ENCODE data around the gene CFDP1. TPM values are rescaled to one million over a fixed set of nuclear protein-coding genes. Genes with fewer than 3 reads are reported as not detected.
A peak's percentile ranks its signal among the peaks of the same experiment; 100 is the strongest.

CFDP1 gene
- total and polyA plus RNA-seq, 2 donors (not counting 1 experiment from before 2014, with no cell fraction given): 6.3 to 42.8 TPM

GRCh38 chr16:75264999-75265910 lies 168.0 kb downstream of the CFDP1 start:
- Histone ChIP-seq H3K4me1 (ENCODE audit: control insufficient read depth in 2 of 2, insufficient read depth in 2 of 2, low read length in 2 of 2) (peaks cover 14 to 18% of the 10 kb centered on the region in 2 donors), H2AFZ (ENCODE audit: insufficient read depth, low read depth, low read length, poor library complexity, severe bottlenecking) (no peak overlapping the region), H3K9me3 (ENCODE audit: control extremely low read depth in 1 of 3, control insufficient read depth in 2 of 3, insufficient read depth in 1 of 3, low read length in 2 of 3) (peaks cover 0 to 22% (median 0%) of the 10 kb centered on the region in 3 donors), H3K27ac (ENCODE audit: low read length in 2 of 2) (no peak overlapping the region), H3K4me3 (ENCODE audit: control extremely low read depth in 1 of 5, extremely low read depth in 1 of 5, insufficient read depth in 1 of 5, low read depth in 2 of 5, low read length in 4 of 5) (peak overlapping the region in 3 of 5 experiments; percentile 38 to 44 (median 43)), H3K36me3 (replicated peaks in 1 of 2; ENCODE audit: control extremely low read depth in 1 of 2, control insufficient read depth in 1 of 2, extremely low read depth in 1 of 2, insufficient read depth in 2 of 2, low read length in 1 of 2) (no peaks in the 10 kb centered on the region), H4K20me1 (ENCODE audit: control insufficient read depth, insufficient read depth, low read length, poor library complexity, severe bottlenecking) (no peaks in the 10 kb centered on the region), H3K9ac (ENCODE audit: low read length) (peak overlapping the region; percentile 39), H3K79me2 (ENCODE audit: control insufficient read depth, insufficient read depth, low read length) (no peaks in the 10 kb centered on the region), H3K27me3 (replicated peaks in 1 of 4; ENCODE audit: control extremely low read depth in 1 of 4, control insufficient read depth in 3 of 4, insufficient read depth in 4 of 4, low read length in 3 of 4) (peaks cover 0 to 62% (median 25%) of the 10 kb centered on the region in 4 experiments), H3K4me2 (replicated peaks; ENCODE audit: low read depth, low read length, poor library complexity, severe bottlenecking) (peak overlapping the region; percentile 79)
- POLR2A ChIA-PET: no interaction called here
- TF ChIP-seq, protein P1, sequence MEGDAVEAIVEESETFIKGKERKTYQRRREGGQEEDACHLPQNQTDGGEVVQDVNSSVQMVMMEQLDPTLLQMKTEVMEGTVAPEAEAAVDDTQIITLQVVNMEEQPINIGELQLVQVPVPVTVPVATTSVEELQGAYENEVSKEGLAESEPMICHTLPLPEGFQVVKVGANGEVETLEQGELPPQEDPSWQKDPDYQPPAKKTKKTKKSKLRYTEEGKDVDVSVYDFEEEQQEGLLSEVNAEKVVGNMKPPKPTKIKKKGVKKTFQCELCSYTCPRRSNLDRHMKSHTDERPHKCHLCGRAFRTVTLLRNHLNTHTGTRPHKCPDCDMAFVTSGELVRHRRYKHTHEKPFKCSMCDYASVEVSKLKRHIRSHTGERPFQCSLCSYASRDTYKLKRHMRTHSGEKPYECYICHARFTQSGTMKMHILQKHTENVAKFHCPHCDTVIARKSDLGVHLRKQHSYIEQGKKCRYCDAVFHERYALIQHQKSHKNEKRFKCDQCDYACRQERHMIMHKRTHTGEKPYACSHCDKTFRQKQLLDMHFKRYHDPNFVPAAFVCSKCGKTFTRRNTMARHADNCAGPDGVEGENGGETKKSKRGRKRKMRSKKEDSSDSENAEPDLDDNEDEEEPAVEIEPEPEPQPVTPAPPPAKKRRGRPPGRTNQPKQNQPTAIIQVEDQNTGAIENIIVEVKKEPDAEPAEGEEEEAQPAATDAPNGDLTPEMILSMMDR (IDR thresholded peaks at IDR 0.05): no peak
- no peak for TF ChIP-seq EZH2 (IDR thresholded peaks at IDR 0.05; ENCODE audit: borderline replicate concordance, insufficient read depth, low read depth, low read length, poor library complexity, severe bottlenecking)
- H3K27ac Mint-ChIP-seq: no peak overlapping the region
- intact Hi-C loops (cut with micrococcal nuclease): no loop called here
- peak overlapping the region; percentile 73 for H3K4me3 Mint-ChIP-seq
- peaks cover 50% of the 10 kb centered on the region for H3K27me3 Mint-ChIP-seq
- no peak for ATAC-seq (ENCODE audit: low read depth)
- no peaks in the 10 kb centered on the region for H3K9me3 Mint-ChIP-seq (ENCODE audit: insufficient read depth)
- CTCF ChIA-PET: no interaction called here
- DNase-seq: no peak
- H3K4me1 Mint-ChIP-seq: peaks cover 11% of the 10 kb centered on the region
- WGBS (ENCODE audit: insufficient coverage): 6% methylated on average over 74 of the region's 74 CpGs

GRCh38 chr16:75264457-75264998 lies 168.8 kb downstream of the CFDP1 start:
- Histone ChIP-seq H3K9me3 (ENCODE audit: control extremely low read depth in 1 of 3, control insufficient read depth in 2 of 3, insufficient read depth in 1 of 3, low read length in 2 of 3) (peaks cover 0 to 22% (median 0%) of the 10 kb centered on the region in 3 donors), H3K4me2 (replicated peaks; ENCODE audit: low read depth, low read length, poor library complexity, severe bottlenecking) (peak overlapping the region; percentile 79), H4K20me1 (ENCODE audit: control insufficient read depth, insufficient read depth, low read length, poor library complexity, severe bottlenecking) (no peaks in the 10 kb centered on the region), H3K4me3 (ENCODE audit: control extremely low read depth in 1 of 5, extremely low read depth in 1 of 5, insufficient read depth in 1 of 5, low read depth in 2 of 5, low read length in 4 of 5) (no peak overlapping the region), H3K27me3 (replicated peaks in 1 of 4; ENCODE audit: control extremely low read depth in 1 of 4, control insufficient read depth in 3 of 4, insufficient read depth in 4 of 4, low read length in 3 of 4) (peaks cover 0 to 62% (median 25%) of the 10 kb centered on the region in 4 experiments), H3K36me3 (replicated peaks in 1 of 2; ENCODE audit: control extremely low read depth in 1 of 2, control insufficient read depth in 1 of 2, extremely low read depth in 1 of 2, insufficient read depth in 2 of 2, low read length in 1 of 2) (no peaks in the 10 kb centered on the region), H3K9ac (ENCODE audit: low read length) (no peak overlapping the region), H2AFZ (ENCODE audit: insufficient read depth, low read depth, low read length, poor library complexity, severe bottlenecking) (no peak overlapping the region), H3K79me2 (ENCODE audit: control insufficient read depth, insufficient read depth, low read length) (no peaks in the 10 kb centered on the region), H3K4me1 (ENCODE audit: control insufficient read depth in 2 of 2, insufficient read depth in 2 of 2, low read length in 2 of 2) (peaks cover 14 to 18% of the 10 kb centered on the region in 2 donors), H3K27ac (ENCODE audit: low read length in 2 of 2) (no peak overlapping the region)
- TF ChIP-seq EZH2 (IDR thresholded peaks at IDR 0.05; ENCODE audit: borderline replicate concordance, insufficient read depth, low read depth, low read length, poor library complexity, severe bottlenecking): no peak
- TF ChIP-seq, protein P1 (IDR thresholded peaks at IDR 0.05): no peak
- Mint-ChIP-seq H3K4me3 (peak overlapping the region; percentile 73), H3K4me1 (peaks cover 11% of the 10 kb centered on the region), H3K27me3 (peaks cover 47% of the 10 kb centered on the region), H3K27ac (no peak overlapping the region), H3K9me3 (ENCODE audit: insufficient read depth) (no peaks in the 10 kb centered on the region)
- no peak for DNase-seq
- POLR2A ChIA-PET: no interaction called here
- 69% methylated on average over 12 of the region's 14 CpGs for WGBS (ENCODE audit: insufficient coverage)
- intact Hi-C loops (cut with micrococcal nuclease): no loop called here
- no peak for ATAC-seq (ENCODE audit: low read depth)
- CTCF ChIA-PET: no interaction called here

All from B cell (primary cell).